HCT116 (cell line): ENCODE results near the gene SIGLEC7. TPM values are rescaled to one million over a fixed set of nuclear protein-coding genes. Genes with fewer than 3 reads are reported as not detected.

Source experiments
- ATAC-seq: fragments of 200-7000 bp; cut with Tn5 transposase; 2 replicates; pipeline ENCODE4 v1.9.1; 2020; ENCODE audit warnings: mild to moderate bottlenecking, moderate library complexity
- BruUV-seq: library from RNA; stranded (reverse); fragments of 400-500 nt; replicated peaks from 2 replicates; lab custom pipeline; 2021; lab: Mats Ljungman, UMichigan
- CTCF ChIA-PET: fragments of 300-600 bp; sonication (Branson Sonifier 250); formaldehyde crosslinking; loops from one replicate; lab custom pipeline; 2021; ENCODE audit warnings: antibody characterized with exemption; lab: Charles Lee
- POLR2A ChIA-PET: fragments of 300-600, 350-600 bp; sonication (Branson Sonifier 250); formaldehyde crosslinking; loops from one replicate; lab custom pipeline; 2021; ENCODE audit warnings: antibody characterized with exemption; lab: Charles Lee
- RAD21 ChIA-PET, 2 experiments: fragments of 300-600 bp; sonication (Branson Sonifier 250); formaldehyde crosslinking; loops; one replicate each; lab custom pipeline; 2023; ENCODE audit warnings: low total read pairs in 2 of 2; ENCODE audit not compliant: uncharacterized antibody in 2 of 2, unreplicated experiment in 2 of 2, low non-redundant PET in 1 of 2; lab: Charles Lee
- DNase-seq: peaks from one replicate; pipeline ENCODE4 v3.0.0-alpha.2; 2010; ENCODE audit warnings: low read depth, low spot score
- H2AFZ ChIP-seq: fragments of 200-600 bp; shearing (Covaris generic), sonication (generic); 2 replicates; pipeline ENCODE4 v1.6.1; 2017; ENCODE audit warnings: low read depth, mixed run types, mixed read lengths, antibody characterized with exemption, low read length; ENCODE audit not compliant: poor library complexity, severe bottlenecking
- H3K27ac ChIP-seq: 2 replicates; pipeline ENCODE4 v1.5.1; 2012; ENCODE audit warnings: low read depth, low read length
- H3K27me3 ChIP-seq: fragments of 200-600 bp; sonication (generic); 2 replicates; pipeline ENCODE4 v1.6.1; 2016; ENCODE audit warnings: mixed run types, low read length, mixed read lengths; ENCODE audit not compliant: insufficient read depth
- H3K36me3 ChIP-seq, 2 experiments: fragments of 200-500 bp in 1 of 2; fragments of 200-600 bp in 1 of 2; sonication (Bioruptor generic) in 1 of 2; sonication (generic) in 1 of 2; 2 replicates each; pipeline versions ENCODE4 v1.5.1 to v1.6.1; 2014 to 2016; ENCODE audit warnings: low read length in 2 of 2, inconsistent platforms in 1 of 2, mixed read lengths in 1 of 2, mixed run types in 1 of 2; ENCODE audit not compliant: insufficient read depth in 2 of 2, control insufficient read depth in 1 of 2
- H3K4me1 ChIP-seq, 2 experiments: fragments of 200-600 bp in 1 of 2; sonication (generic) in 1 of 2; 2 replicates each; pipeline versions ENCODE4 v1.5.1 to v1.6.1; 2012 to 2017; ENCODE audit warnings: low read length in 2 of 2, inconsistent platforms in 1 of 2, mild to moderate bottlenecking in 1 of 2, mixed read lengths in 1 of 2, mixed run types in 1 of 2, moderate library complexity in 1 of 2; ENCODE audit not compliant: insufficient read depth in 2 of 2, control insufficient read depth in 1 of 2
- H3K4me2 ChIP-seq: fragments of 200-600 bp; sonication (generic); 2 replicates; pipeline ENCODE4 v1.6.1; 2017; ENCODE audit warnings: mixed run types, low read length, mixed read lengths
- H3K4me3 ChIP-seq, 2 experiments: fragments of 200-600 bp in 1 of 2; sonication (generic) in 1 of 2; replicated peaks in 1 of 2; 2 replicates each; pipeline ENCODE4 v1.5.1; 2011 to 2016; ENCODE audit warnings: low read length in 2 of 2, control low read depth in 1 of 2, low read depth in 1 of 2, mild to moderate bottlenecking in 1 of 2, mixed read lengths in 1 of 2, mixed run types in 1 of 2
- H3K79me2 ChIP-seq: fragments of 200-600 bp; sonication (generic); 2 replicates; pipeline ENCODE4 v1.6.1; 2017; ENCODE audit warnings: mild to moderate bottlenecking, mixed run types, low read length, moderate library complexity, mixed read lengths; ENCODE audit not compliant: insufficient read depth
- H3K9ac ChIP-seq: fragments of 200-600 bp; sonication (generic); 2 replicates; pipeline ENCODE4 v1.6.1; 2016; ENCODE audit warnings: low read length, mixed read lengths
- H3K9me2 ChIP-seq: fragments of 200-600 bp; sonication (generic), shearing (Covaris generic); 2 replicates; pipeline ENCODE4 v1.6.1; 2017; ENCODE audit warnings: mixed run types, mild to moderate bottlenecking, moderate library complexity; ENCODE audit not compliant: insufficient read depth
- H3K9me3 ChIP-seq, 2 experiments: fragments of 200-500 bp in 1 of 2; fragments of 200-600 bp in 1 of 2; sonication (Bioruptor generic) in 1 of 2; sonication (generic) in 1 of 2; 2 replicates each; pipeline ENCODE4 v1.6.1; 2014 to 2017; ENCODE audit warnings: low read length in 2 of 2, mixed read lengths in 2 of 2, inconsistent platforms in 1 of 2, low read depth in 1 of 2, mild to moderate bottlenecking in 1 of 2, mixed run types in 1 of 2, moderate library complexity in 1 of 2; ENCODE audit not compliant: control insufficient read depth in 1 of 2, insufficient read depth in 1 of 2
- H4K20me1 ChIP-seq: fragments of 200-600 bp; sonication (generic), shearing (Covaris generic); 2 replicates; pipeline ENCODE4 v1.6.1; 2017; ENCODE audit warnings: mixed run types, mild to moderate bottlenecking, moderate library complexity; ENCODE audit not compliant: insufficient read depth
- CBX3 ChIP-seq: IDR thresholded peaks from 2 replicates; pipeline ENCODE4 v1.6.1; 2012; ENCODE audit warnings: low read depth
- CEBPB ChIP-seq: IDR thresholded peaks from 2 replicates; pipeline ENCODE4 v1.6.1; 2012; ENCODE audit warnings: low read depth
- CTCF ChIP-seq, 3 experiments: fragments of 200-600 bp in 1 of 3; sonication (generic) in 1 of 3; IDR thresholded peaks in 2 of 3; conservative IDR thresholded peaks in 1 of 3; 2 replicates each; pipeline ENCODE4 v1.5.1; 2012 to 2017; ENCODE audit warnings: low read depth in 2 of 3, low read length in 2 of 3, antibody characterized with exemption in 1 of 3, borderline replicate concordance in 1 of 3, control low read depth in 1 of 3, mild to moderate bottlenecking in 1 of 3, mixed read lengths in 1 of 3, mixed run types in 1 of 3, moderate library complexity in 1 of 3; ENCODE audit not compliant: insufficient read depth in 1 of 3
- EGR1 ChIP-seq: IDR thresholded peaks from 2 replicates; pipeline ENCODE4 v1.6.1; 2012; ENCODE audit warnings: low read depth
- ELF1 ChIP-seq: IDR thresholded peaks from 2 replicates; pipeline ENCODE4 v1.6.1; 2012; ENCODE audit warnings: low read depth, borderline replicate concordance
- EZH2 ChIP-seq: fragments of 200-600 bp; sonication (generic); IDR thresholded peaks from 2 replicates; pipeline ENCODE4 v1.6.1; 2017; ENCODE audit warnings: antibody characterized with exemption, mixed run types
- EZH2phosphoT487 ChIP-seq: fragments of 200-600 bp; IDR thresholded peaks from 2 replicates; pipeline ENCODE4 v1.6.1; 2018; ENCODE audit warnings: antibody characterized with exemption, borderline replicate concordance
- SRF ChIP-seq: IDR thresholded peaks from 2 replicates; pipeline ENCODE4 v1.6.1; 2012; ENCODE audit warnings: low read depth
- TCF7L2 ChIP-seq: IDR thresholded peaks from 2 replicates; pipeline ENCODE4 v1.7.0; 2011; ENCODE audit warnings: borderline replicate concordance, inconsistent platforms; ENCODE audit not compliant: insufficient read depth, insufficient read length; ENCODE audit errors: extremely low read depth
- YY1 ChIP-seq: IDR thresholded peaks from 2 replicates; pipeline ENCODE4 v1.6.1; 2011; ENCODE audit warnings: low read length, low read depth, moderate library complexity, mild to moderate bottlenecking; ENCODE audit not compliant: insufficient replicate concordance; ENCODE audit errors: extremely low read depth
- intact Hi-C: fragments of 100-400 bp; cut with micrococcal nuclease; formaldehyde crosslinking; loops from 2 replicates; pipeline ENCODE4 v1.10.0; 2022
- total RNA-seq: library from RNA; stranded (reverse); gene quantifications from one replicate; pipeline ENCODE4 v1.2.1, GENCODE V29; 2021; ENCODE audit not compliant: unreplicated experiment

The SIGLEC7 gene
- total RNA-seq, 1 experiment from 2014 or later, result not detected

- Histone ChIP-seq H3K4me3 (no peak overlapping the region), H3K27me3 (no peaks in the 10 kb centered on the region), H3K9me2 (no peaks in the 10 kb centered on the region), H3K4me1 (peaks cover 0 to 6% of the 10 kb centered on the region in 2 experiments; a peak in 1 of 4 replicates), H4K20me1 (no peaks in the 10 kb centered on the region), H3K9ac (no peak overlapping the region), H3K4me2 (no peak overlapping the region), H2AFZ (no peak overlapping the region), H3K79me2 (peaks cover 7% of the 10 kb centered on the region; the same call in 1 of the 2 replicates), H3K9me3 (no peaks in the 10 kb centered on the region), H3K36me3 (peaks cover 2 to 9% of the 10 kb centered on the region in 2 experiments; a peak in 1 of 4 replicates), H3K27ac (no peak overlapping the region)
- ChIA-PET POLR2A (no interaction called here), RAD21 (no interaction called here), CTCF (interaction anchor here (6.3 kb wide), 1 partner anchor 78 kb away, joined by 140 read pairs; the partner anchor contains the start of gene KLK10)
- intact Hi-C loops, result loop anchor here (2.0 to 10.0 kb wide), 5 partner anchors 167 to 733 kb away; partner anchors contain the start of gene NAPSA
- no peak for TF ChIP-seq CEBPB
- no peak for TF ChIP-seq CBX3
- no peak for TF ChIP-seq YY1
- TF ChIP-seq CTCF (IDR thresholded peaks at IDR 0.05 in 2 of 3, conservative IDR thresholded peaks at IDR 0.05 in 1 of 3; ENCODE audit: borderline replicate concordance in 1 of 3, insufficient read depth in 1 of 3, low read depth in 2 of 3, low read length in 2 of 3), result no peak
- no peak for TF ChIP-seq SRF
- TF ChIP-seq EZH2, result no peak
- TF ChIP-seq ELF1, result no peak
- TF ChIP-seq EGR1, result no peak
- TF ChIP-seq TCF7L2, result no peak
- TF ChIP-seq EZH2phosphoT487, result no peak
- ATAC-seq, result no peak
- BruUV-seq, result no TSS peak
- DNase-seq, result no peak
Observed at GRCh38 chr19:51097796-51098195, 44.3 kb upstream of the SIGLEC7 start.
